ENCODE measurements around the gene LGALS8.
A peak's percentile ranks its signal among the peaks of the same experiment; 100 is the strongest.

LGALS8 gene

DNA sequence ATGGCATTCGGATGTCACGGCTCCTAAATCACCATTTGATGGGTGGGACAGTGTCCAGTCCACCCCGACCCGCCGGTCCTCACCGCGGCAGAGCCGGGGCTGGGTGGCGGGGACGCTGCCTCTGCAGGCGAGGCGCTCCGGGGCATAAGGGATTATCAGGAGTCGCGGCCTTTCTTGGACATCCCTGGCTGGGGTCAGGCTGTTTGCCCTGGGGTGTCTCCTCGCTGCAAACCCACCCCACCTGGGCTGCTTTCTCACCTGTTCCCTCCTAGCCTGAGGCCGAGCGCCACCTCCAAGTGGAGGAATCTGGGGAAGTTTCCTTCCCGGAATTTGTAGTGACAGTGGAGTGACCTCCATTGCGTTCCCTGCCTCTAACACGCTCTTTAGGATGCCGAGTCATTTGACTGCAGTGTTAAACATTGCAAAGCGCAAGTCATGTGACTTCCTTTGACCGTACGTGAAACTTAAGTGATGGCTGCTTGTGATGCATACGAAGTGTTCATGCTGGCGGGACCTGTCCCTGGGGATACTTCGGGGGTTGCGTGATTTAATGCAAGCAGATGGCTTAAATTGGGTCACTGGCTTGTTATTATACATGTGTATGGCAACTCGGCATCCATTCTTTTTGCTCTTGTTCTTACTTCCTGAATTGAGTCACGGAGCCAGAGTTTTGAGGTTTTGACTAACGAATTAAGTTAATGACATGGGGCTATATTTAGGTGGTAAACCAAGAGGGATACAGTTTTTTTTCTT lies 536 bp downstream of the LGALS8 start:
- no peak overlapping the region for H2AK5ac ChIP-seq (ENCODE audit: low read depth, low read length)
- H3K23ac ChIP-seq (ENCODE audit: low read depth, low read length, poor library complexity), result peak overlapping the region; percentile 57
- peak overlapping the region; percentile 48 for H2AFZ ChIP-seq (ENCODE audit: low read length)
- H2BK12ac ChIP-seq (ENCODE audit: low read length), result no peak overlapping the region
- H3K4me2 ChIP-seq (ENCODE audit: insufficient read depth, low read length, poor library complexity, severe bottlenecking), result peak overlapping the region; percentile 90
- H3K9ac ChIP-seq (ENCODE audit: low read depth, low read length, poor library complexity), result peak overlapping the region; percentile 83
- H3K18ac ChIP-seq (ENCODE audit: low read length), result peak overlapping the region; percentile 85
- no peaks in the 10 kb centered on the region for H3K79me1 ChIP-seq (ENCODE audit: low read depth, low read length)
- no peak overlapping the region for H3K4ac ChIP-seq (ENCODE audit: low read length)
- no peak overlapping the region for H2BK5ac ChIP-seq (ENCODE audit: low read length)
- H2BK15ac ChIP-seq (ENCODE audit: low read length), result peak overlapping the region; percentile 43
- H4K8ac ChIP-seq (ENCODE audit: low read depth, low read length), result no peak overlapping the region
- DNase-seq (ENCODE audit: low spot score), result peak; percentile 47
- H2BK120ac ChIP-seq (ENCODE audit: low read depth, low read length), result no peak overlapping the region
- no peak overlapping the region for H3K27ac ChIP-seq (replicated peaks; ENCODE audit: low read length)
- H3K4me1 ChIP-seq (ENCODE audit: control insufficient read depth in 2 of 2, insufficient read depth in 1 of 2, low read depth in 1 of 2, low read length in 2 of 2), result peaks cover 2% of the 10 kb centered on the region in 2 donors
- peaks cover 0 to 1% of the 10 kb centered on the region in 2 donors for H3K36me3 ChIP-seq (replicated peaks in 1 of 2; ENCODE audit: control insufficient read depth in 2 of 2, insufficient read depth in 2 of 2, low read length in 2 of 2)
- no peaks in the 10 kb centered on the region for H3K9me3 ChIP-seq (replicated peaks in 1 of 2; ENCODE audit: control insufficient read depth in 2 of 2, insufficient read depth in 1 of 2, low read depth in 1 of 2, low read length in 2 of 2)
- no peak overlapping the region for H4K91ac ChIP-seq (ENCODE audit: low read depth, low read length, poor library complexity)
- no peaks in the 10 kb centered on the region for H3K27me3 ChIP-seq (ENCODE audit: control insufficient read depth in 3 of 3, insufficient read depth in 3 of 3, low read depth in 1 of 3, low read length in 3 of 3)
- H3K14ac ChIP-seq (ENCODE audit: low read length), result no peak overlapping the region
- no CpG with 5 or more reads among the region's 32 CpGs for WGBS, 2 donors (ENCODE audit: extremely low coverage in 2 of 2, insufficient read length in 2 of 2, insufficient replicate concordance in 1 of 2)
- H3K4me3 ChIP-seq (ENCODE audit: low read length in 2 of 2), result peak overlapping the region; percentile 31 to 92

DNA sequence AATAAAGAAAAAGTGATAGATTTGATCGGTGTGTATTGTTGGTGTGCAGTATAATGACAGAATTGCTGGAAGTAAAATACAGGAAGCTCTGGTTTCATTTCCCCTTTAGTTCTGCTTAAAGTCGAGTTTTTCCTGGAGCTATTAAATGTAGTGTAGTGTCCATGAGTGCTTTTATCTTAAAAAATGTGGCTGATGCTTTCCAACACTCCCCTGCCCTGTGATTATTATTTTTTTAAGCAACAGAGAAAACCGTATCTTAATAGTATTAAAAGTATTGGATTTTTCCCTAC lies 1.1 kb downstream of the LGALS8 start:
- Histone ChIP-seq H3K14ac (ENCODE audit: low read length) (no peak overlapping the region), H2BK15ac (ENCODE audit: low read length) (no peak overlapping the region), H3K18ac (ENCODE audit: low read length) (no peak overlapping the region), H3K4me2 (ENCODE audit: insufficient read depth, low read length, poor library complexity, severe bottlenecking) (peak overlapping the region; percentile 90), H2AFZ (ENCODE audit: low read length) (peak overlapping the region; percentile 48), H3K9ac (ENCODE audit: low read depth, low read length, poor library complexity) (no peak overlapping the region), H3K4me3 (ENCODE audit: low read length in 2 of 2) (peak overlapping the region in 1 of 2 donors; percentile 31), H3K4ac (ENCODE audit: low read length) (no peak overlapping the region), H3K27me3 (ENCODE audit: control insufficient read depth in 3 of 3, insufficient read depth in 3 of 3, low read depth in 1 of 3, low read length in 3 of 3) (no peaks in the 10 kb centered on the region), H3K23ac (ENCODE audit: low read depth, low read length, poor library complexity) (no peak overlapping the region), H2BK120ac (ENCODE audit: low read depth, low read length) (no peak overlapping the region), H3K27ac (replicated peaks; ENCODE audit: low read length) (no peak overlapping the region), H4K91ac (ENCODE audit: low read depth, low read length, poor library complexity) (no peak overlapping the region), H3K4me1 (ENCODE audit: control insufficient read depth in 2 of 2, insufficient read depth in 1 of 2, low read depth in 1 of 2, low read length in 2 of 2) (peaks cover 2% of the 10 kb centered on the region in 2 donors), H3K79me1 (ENCODE audit: low read depth, low read length) (no peaks in the 10 kb centered on the region), H3K9me3 (replicated peaks in 1 of 2; ENCODE audit: control insufficient read depth in 2 of 2, insufficient read depth in 1 of 2, low read depth in 1 of 2, low read length in 2 of 2) (no peaks in the 10 kb centered on the region), H2BK5ac (ENCODE audit: low read length) (no peak overlapping the region), H3K36me3 (replicated peaks in 1 of 2; ENCODE audit: control insufficient read depth in 2 of 2, insufficient read depth in 2 of 2, low read length in 2 of 2) (peaks cover 0 to 1% of the 10 kb centered on the region in 2 donors), H4K8ac (ENCODE audit: low read depth, low read length) (no peak overlapping the region), H2AK5ac (ENCODE audit: low read depth, low read length) (no peak overlapping the region), H2BK12ac (ENCODE audit: low read length) (no peak overlapping the region)
- WGBS, 2 donors (ENCODE audit: extremely low coverage in 2 of 2, insufficient read length in 2 of 2, insufficient replicate concordance in 1 of 2), result 100% methylated on average over 1 of the region's 3 CpGs; no CpG with 5 or more reads in 1 of the 2 donors
- no peak for DNase-seq (ENCODE audit: low spot score)

DNA sequence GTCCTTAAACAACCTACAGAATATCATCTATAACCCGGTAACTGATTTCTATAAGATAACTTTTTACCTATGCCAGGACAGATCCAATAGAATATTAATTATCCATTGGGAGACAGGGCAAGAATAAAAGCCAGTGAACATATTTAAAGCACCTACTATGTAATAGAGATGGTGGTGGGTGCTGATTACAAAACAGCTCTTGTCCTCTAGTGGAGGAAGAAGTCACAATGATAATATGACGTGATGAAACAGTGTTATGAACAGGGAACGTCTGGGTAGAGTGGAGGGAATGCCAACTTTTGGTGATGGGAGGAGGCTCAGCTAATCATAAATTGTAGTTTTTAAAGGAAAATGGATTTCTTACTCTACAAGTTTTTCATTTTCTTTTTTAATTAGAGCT lies 2.3 kb downstream of the LGALS8 start:
- H2AK5ac ChIP-seq (ENCODE audit: low read depth, low read length), result no peak overlapping the region
- H3K27ac ChIP-seq (replicated peaks; ENCODE audit: low read length), result no peak overlapping the region
- WGBS, 2 donors (ENCODE audit: extremely low coverage in 2 of 2, insufficient read length in 2 of 2, insufficient replicate concordance in 1 of 2), result no CpG with 5 or more reads among the region's 3 CpGs
- H3K23ac ChIP-seq (ENCODE audit: low read depth, low read length, poor library complexity), result no peak overlapping the region
- H3K9me3 ChIP-seq (replicated peaks in 1 of 2; ENCODE audit: control insufficient read depth in 2 of 2, insufficient read depth in 1 of 2, low read depth in 1 of 2, low read length in 2 of 2), result no peaks in the 10 kb centered on the region
- no peak overlapping the region for H3K4me3 ChIP-seq (ENCODE audit: low read length in 2 of 2)
- no peak overlapping the region for H3K18ac ChIP-seq (ENCODE audit: low read length)
- H3K79me1 ChIP-seq (ENCODE audit: low read depth, low read length), result no peaks in the 10 kb centered on the region
- no peaks in the 10 kb centered on the region for H3K27me3 ChIP-seq (ENCODE audit: control insufficient read depth in 3 of 3, insufficient read depth in 3 of 3, low read depth in 1 of 3, low read length in 3 of 3)
- H2BK12ac ChIP-seq (ENCODE audit: low read length), result no peak overlapping the region
- H2BK120ac ChIP-seq (ENCODE audit: low read depth, low read length), result no peak overlapping the region
- no peak overlapping the region for H4K91ac ChIP-seq (ENCODE audit: low read depth, low read length, poor library complexity)
- H3K36me3 ChIP-seq (replicated peaks in 1 of 2; ENCODE audit: control insufficient read depth in 2 of 2, insufficient read depth in 2 of 2, low read length in 2 of 2), result peaks cover 0 to 1% of the 10 kb centered on the region in 2 donors
- H2BK15ac ChIP-seq (ENCODE audit: low read length), result no peak overlapping the region
- no peak for DNase-seq (ENCODE audit: low spot score)
- peaks cover 2% of the 10 kb centered on the region in 2 donors for H3K4me1 ChIP-seq (ENCODE audit: control insufficient read depth in 2 of 2, insufficient read depth in 1 of 2, low read depth in 1 of 2, low read length in 2 of 2)
- H3K9ac ChIP-seq (ENCODE audit: low read depth, low read length, poor library complexity), result no peak overlapping the region
- H2BK5ac ChIP-seq (ENCODE audit: low read length), result no peak overlapping the region
- no peak overlapping the region for H3K4ac ChIP-seq (ENCODE audit: low read length)
- no peak overlapping the region for H2AFZ ChIP-seq (ENCODE audit: low read length)
- no peak overlapping the region for H3K14ac ChIP-seq (ENCODE audit: low read length)
- no peak overlapping the region for H4K8ac ChIP-seq (ENCODE audit: low read depth, low read length)
- H3K4me2 ChIP-seq (ENCODE audit: insufficient read depth, low read length, poor library complexity, severe bottlenecking), result no peak overlapping the region

DNA sequence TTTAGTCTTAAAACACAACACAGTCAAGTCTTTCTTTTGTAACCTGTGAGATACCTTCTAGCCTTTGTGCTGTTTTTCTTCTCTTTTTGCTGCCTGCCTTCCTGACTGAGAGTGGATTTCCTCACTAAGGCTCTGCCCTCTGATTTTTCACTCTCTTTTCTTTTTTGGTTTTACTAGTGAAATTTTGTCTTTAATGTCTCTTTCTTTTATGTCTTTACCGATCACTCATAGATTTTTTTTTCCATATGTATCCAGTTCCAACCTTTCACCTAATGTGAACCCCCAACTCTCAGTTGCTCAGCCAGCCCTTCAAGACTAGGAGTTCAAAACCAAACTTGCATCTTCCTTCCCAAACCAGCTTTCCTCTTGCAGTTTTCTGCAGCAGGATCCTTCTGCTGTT lies 6.5 kb downstream of the LGALS8 start:
- H2AK5ac ChIP-seq (ENCODE audit: low read depth, low read length), result no peak overlapping the region
- H2BK12ac ChIP-seq (ENCODE audit: low read length), result no peak overlapping the region
- no peak overlapping the region for H2BK5ac ChIP-seq (ENCODE audit: low read length)
- H3K23ac ChIP-seq (ENCODE audit: low read depth, low read length, poor library complexity), result no peak overlapping the region
- H3K27me3 ChIP-seq (ENCODE audit: control insufficient read depth in 3 of 3, insufficient read depth in 3 of 3, low read depth in 1 of 3, low read length in 3 of 3), result no peaks in the 10 kb centered on the region
- H3K4me3 ChIP-seq (ENCODE audit: low read length in 2 of 2), result no peak overlapping the region
- H2AFZ ChIP-seq (ENCODE audit: low read length), result peak overlapping the region; percentile 17
- no peak overlapping the region for H3K18ac ChIP-seq (ENCODE audit: low read length)
- peaks cover 3% of the 10 kb centered on the region for H3K79me1 ChIP-seq (ENCODE audit: low read depth, low read length)
- H2BK120ac ChIP-seq (ENCODE audit: low read depth, low read length), result no peak overlapping the region
- no peak overlapping the region for H4K8ac ChIP-seq (ENCODE audit: low read depth, low read length)
- no peak overlapping the region for H3K27ac ChIP-seq (replicated peaks; ENCODE audit: low read length)
- no peak for DNase-seq (ENCODE audit: low spot score)
- no peak overlapping the region for H4K91ac ChIP-seq (ENCODE audit: low read depth, low read length, poor library complexity)
- no peak overlapping the region for H3K4ac ChIP-seq (ENCODE audit: low read length)
- H3K9me3 ChIP-seq (replicated peaks in 1 of 2; ENCODE audit: control insufficient read depth in 2 of 2, insufficient read depth in 1 of 2, low read depth in 1 of 2, low read length in 2 of 2), result no peaks in the 10 kb centered on the region
- H3K36me3 ChIP-seq (replicated peaks in 1 of 2; ENCODE audit: control insufficient read depth in 2 of 2, insufficient read depth in 2 of 2, low read length in 2 of 2), result peaks cover 0 to 1% of the 10 kb centered on the region in 2 donors
- no peak overlapping the region for H3K14ac ChIP-seq (ENCODE audit: low read length)
- H2BK15ac ChIP-seq (ENCODE audit: low read length), result no peak overlapping the region
- no peak overlapping the region for H3K9ac ChIP-seq (ENCODE audit: low read depth, low read length, poor library complexity)
- H3K4me1 ChIP-seq (ENCODE audit: control insufficient read depth in 2 of 2, insufficient read depth in 1 of 2, low read depth in 1 of 2, low read length in 2 of 2), result peaks cover 0 to 3% of the 10 kb centered on the region in 2 donors
- WGBS, 2 donors (ENCODE audit: extremely low coverage in 2 of 2, insufficient read length in 2 of 2, insufficient replicate concordance in 1 of 2), result no CpG with 5 or more reads among the region's 1 CpG
- H3K4me2 ChIP-seq (ENCODE audit: insufficient read depth, low read length, poor library complexity, severe bottlenecking), result no peak overlapping the region
